ENCODE measurements around the gene C6orf132.
"Not testable (repeated sequence)": the region's sequence is repeated elsewhere in the genome, so short reads cannot be mapped to it uniquely, and the experiment has no call there.

The C6orf132 gene

GRCh38 chr6:42171813-42172581 lies 29.6 kb upstream of the C6orf132 start:
- no peak overlapping the region for H3K4me3 ChIP-seq (ENCODE audit: control insufficient read depth, low read depth, low read length)
- DNase-seq (ENCODE audit: low read depth): no peak

GRCh38 chr6:42169780-42170179 lies 27.4 kb upstream of the C6orf132 start:
- not testable (repeated sequence) for H3K4me3 ChIP-seq (ENCODE audit: control insufficient read depth, low read depth, low read length); DNase-seq (ENCODE audit: low read depth)

More at GRCh38 chr6:42171813-42172581, 29.6 kb upstream of the C6orf132 start:
- no peak for TF ChIP-seq CTCF (IDR thresholded peaks at IDR 0.05; ENCODE audit: control insufficient read depth, insufficient read depth, low read depth, low read length, missing control alignments)

- TF ChIP-seq CTCF (IDR thresholded peaks at IDR 0.05; ENCODE audit: control insufficient read depth, insufficient read depth, low read depth, low read length, missing control alignments): peak; percentile 33
- no peak for DNase-seq (ENCODE audit: low read depth)
These were observed 26.2 kb upstream of the C6orf132 start for GRCh38 chr6:42168650-42169049.

GRCh38 chr6:42166444-42167141 lies 24.2 kb upstream of the C6orf132 start:
- peak; percentile 96 for TF ChIP-seq CTCF (IDR thresholded peaks at IDR 0.05; ENCODE audit: control insufficient read depth, insufficient read depth, low read depth, low read length, missing control alignments)
- H3K4me3 ChIP-seq (ENCODE audit: control insufficient read depth, low read depth, low read length): no peak overlapping the region
- DNase-seq (ENCODE audit: low read depth): no peak

More at GRCh38 chr6:42168650-42169049, 26.2 kb upstream of the C6orf132 start:
- no peak overlapping the region for H3K4me3 ChIP-seq (ENCODE audit: control insufficient read depth, low read depth, low read length)

- no peak overlapping the region for H3K4me3 ChIP-seq (ENCODE audit: control insufficient read depth, low read depth, low read length)
- no peak for TF ChIP-seq CTCF (IDR thresholded peaks at IDR 0.05; ENCODE audit: control insufficient read depth, insufficient read depth, low read depth, low read length, missing control alignments)
- peak; percentile 61 for DNase-seq (ENCODE audit: low read depth)
These were observed 22.6 kb upstream of the C6orf132 start for GRCh38 chr6:42165016-42165415.

GRCh38 chr6:42163981-42164380 lies 21.6 kb upstream of the C6orf132 start:
- DNase-seq (ENCODE audit: low read depth): no peak
- H3K4me3 ChIP-seq (ENCODE audit: control insufficient read depth, low read depth, low read length): no peak overlapping the region
- TF ChIP-seq CTCF (IDR thresholded peaks at IDR 0.05; ENCODE audit: control insufficient read depth, insufficient read depth, low read depth, low read length, missing control alignments): no peak

GRCh38 chr6:42162812-42163211 lies 20.4 kb upstream of the C6orf132 start:
- DNase-seq (ENCODE audit: low read depth): no peak
- no peak overlapping the region for H3K4me3 ChIP-seq (ENCODE audit: control insufficient read depth, low read depth, low read length)
- TF ChIP-seq CTCF (IDR thresholded peaks at IDR 0.05; ENCODE audit: control insufficient read depth, insufficient read depth, low read depth, low read length, missing control alignments): no peak
